ENCODE data around the gene HOMER3.

GRCh38 chr19:18910010-18910409 is 31.0 kb downstream of the HOMER3 start:
- TF ChIP-seq CTCF (IDR thresholded peaks at IDR 0.05; ENCODE audit: insufficient read depth, low read length) (no peak), GABPA (IDR thresholded peaks at IDR 0.05; ENCODE audit: low read depth) (no peak), REST (IDR thresholded peaks at IDR 0.05; ENCODE audit: insufficient replicate concordance, low read depth) (no peak), POLR2AphosphoS5 (IDR thresholded peaks at IDR 0.05; ENCODE audit: low read depth) (no peak)
